Measurements from ENCODE around the gene ATPAF1.

DNA sequence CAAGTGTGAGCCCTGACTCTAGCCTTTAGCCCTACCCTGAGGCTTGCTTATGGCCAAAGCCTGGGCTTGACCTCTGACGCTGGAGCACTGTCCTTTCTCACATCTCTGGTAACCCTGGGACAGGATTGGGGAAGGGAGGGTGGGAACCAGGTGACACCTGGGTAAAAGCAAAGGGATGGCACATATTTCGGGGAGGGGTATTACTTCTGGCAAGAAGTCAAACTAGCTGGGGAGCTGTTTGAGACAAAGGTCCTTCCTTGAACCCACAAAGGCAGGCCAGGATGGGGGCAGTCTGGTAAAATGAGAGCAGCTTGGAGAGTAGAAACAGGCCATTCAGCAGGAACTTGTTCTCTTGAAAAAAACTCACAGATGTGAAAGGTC is 53.6 kb downstream of the ATPAF1 start:
- TF ChIP-seq EZH2phosphoT487 (IDR thresholded peaks at IDR 0.05; ENCODE audit: borderline replicate concordance, low read length): no peak
- TF ChIP-seq, protein P1, sequence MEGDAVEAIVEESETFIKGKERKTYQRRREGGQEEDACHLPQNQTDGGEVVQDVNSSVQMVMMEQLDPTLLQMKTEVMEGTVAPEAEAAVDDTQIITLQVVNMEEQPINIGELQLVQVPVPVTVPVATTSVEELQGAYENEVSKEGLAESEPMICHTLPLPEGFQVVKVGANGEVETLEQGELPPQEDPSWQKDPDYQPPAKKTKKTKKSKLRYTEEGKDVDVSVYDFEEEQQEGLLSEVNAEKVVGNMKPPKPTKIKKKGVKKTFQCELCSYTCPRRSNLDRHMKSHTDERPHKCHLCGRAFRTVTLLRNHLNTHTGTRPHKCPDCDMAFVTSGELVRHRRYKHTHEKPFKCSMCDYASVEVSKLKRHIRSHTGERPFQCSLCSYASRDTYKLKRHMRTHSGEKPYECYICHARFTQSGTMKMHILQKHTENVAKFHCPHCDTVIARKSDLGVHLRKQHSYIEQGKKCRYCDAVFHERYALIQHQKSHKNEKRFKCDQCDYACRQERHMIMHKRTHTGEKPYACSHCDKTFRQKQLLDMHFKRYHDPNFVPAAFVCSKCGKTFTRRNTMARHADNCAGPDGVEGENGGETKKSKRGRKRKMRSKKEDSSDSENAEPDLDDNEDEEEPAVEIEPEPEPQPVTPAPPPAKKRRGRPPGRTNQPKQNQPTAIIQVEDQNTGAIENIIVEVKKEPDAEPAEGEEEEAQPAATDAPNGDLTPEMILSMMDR (IDR thresholded peaks at IDR 0.05; ENCODE audit: low read depth, low read length, poor library complexity, severe bottlenecking): no peak
